ENCODE results near the gene GRB7. TPM values are rescaled to one million over a fixed set of nuclear protein-coding genes. Genes with fewer than 3 reads are reported as not detected.

GRB7 gene
- polyA plus RNA-seq, 2 of the 4 experiments (the other 2 are of a cell fraction), result 5.9 to 10.1 TPM

GRCh38 chr17:39735882-39736281, 1.9 kb upstream of the GRB7 start:
- no peak for ATAC-seq
- ChIA-PET CTCF (interaction anchor here (0.6 to 2.4 kb wide), 6 partner anchors 7 to 227 kb away, joined by 3 to 21 read pairs (median 4); no protein-coding TSS in a partner anchor), POLR2A (no interaction called here)
- WGBS (ENCODE audit: missing lambda C conversion rate), result 83% methylated on average over 2 of the region's 2 CpGs
- TF ChIP-seq TFCP2L1 (CRISPR knock-in tag; IDR thresholded peaks at IDR 0.05), result no peak
- TF ChIP-seq RFX5 (IDR thresholded peaks at IDR 0.05), result no peak
- no peak for TF ChIP-seq HDAC2 (IDR thresholded peaks at IDR 0.05)
- no peak for TF ChIP-seq EHMT2 (IDR thresholded peaks at IDR 0.05; ENCODE audit: low read depth)
- TF ChIP-seq ZC3H11A (IDR thresholded peaks at IDR 0.05), result no peak
- TF ChIP-seq CHD4 (IDR thresholded peaks at IDR 0.05; ENCODE audit: borderline replicate concordance), result no peak
- no peak for TF ChIP-seq ZNF302 (CRISPR knock-in tag; IDR thresholded peaks at IDR 0.05)
- no peak for TF ChIP-seq JUNB (IDR thresholded peaks at IDR 0.05)
- no peak for TF ChIP-seq HEYL (CRISPR knock-in tag; IDR thresholded peaks at IDR 0.05)
- no peak for TF ChIP-seq FOSL2 (IDR thresholded peaks at IDR 0.05)
- no peak for TF ChIP-seq FOSL2 (CRISPR knock-in tag; IDR thresholded peaks at IDR 0.05)
- no peak for TF ChIP-seq BHLHE40 (IDR thresholded peaks at IDR 0.05; ENCODE audit: low read depth, low read length)
- no peak for TF ChIP-seq HMGXB4 (CRISPR knock-in tag; IDR thresholded peaks at IDR 0.05; ENCODE audit: borderline replicate concordance)
- no peak for TF ChIP-seq FOXS1 (CRISPR knock-in tag; IDR thresholded peaks at IDR 0.05)
- no peak for DNase-seq (ENCODE audit: low read depth in 1 of 2, low spot score in 1 of 2)
- Histone ChIP-seq H3K27ac (no peak overlapping the region), H3K4me1 (peaks cover 33% of the 10 kb centered on the region), H3K4me3 (no peak overlapping the region), H3K9me3 (no peaks in the 10 kb centered on the region), H3K4me2 (peak overlapping the region; percentile 99; the same call in 1 of the 3 replicates)
- no peak for FAIRE-seq

GRCh38 chr17:39736319-39737165, 1.2 kb upstream of the GRB7 start:
- no peak overlapping the region for H3K4me3 ChIP-seq
- POLR2A ChIA-PET, result interaction anchor here (0.6 kb wide), 1 partner anchor 318 kb away, joined by 3 read pairs; no protein-coding TSS in a partner anchor
- H3K4me1 ChIP-seq, result peaks cover 40% of the 10 kb centered on the region
- no peaks in the 10 kb centered on the region for H3K9me3 ChIP-seq
- ATAC-seq, result no peak
- H3K4me2 ChIP-seq, result peak overlapping the region; percentile 99
- peak overlapping the region in 1 of 2 experiments; percentile 87; a peak in 3 of 6 replicates for H3K27ac ChIP-seq
- TF ChIP-seq FOSB (CRISPR knock-in tag; IDR thresholded peaks at IDR 0.05) (no peak), FOSL2 (IDR thresholded peaks at IDR 0.05) (no peak), FOSL2 (CRISPR knock-in tag; IDR thresholded peaks at IDR 0.05) (peak; percentile 52)
- WGBS (ENCODE audit: missing lambda C conversion rate), result 56% methylated on average over 10 of the region's 10 CpGs
- peak; percentile 32 for FAIRE-seq
- CTCF ChIA-PET, result interaction anchor here (0.6 to 2.4 kb wide), 10 partner anchors 8 to 189 kb away, joined by 3 to 21 read pairs (median 3); no protein-coding TSS in a partner anchor
- DNase-seq (ENCODE audit: low read depth in 1 of 2, low spot score in 1 of 2), result peak; percentile 66 to 69

GRCh38 chr17:39737206-39737759, 455 bp upstream of the GRB7 start:
- H3K4me1 ChIP-seq, result peaks cover 40% of the 10 kb centered on the region
- TF ChIP-seq RCOR1 (IDR thresholded peaks at IDR 0.05; ENCODE audit: low read depth, low read length) (no peak), USF2 (IDR thresholded peaks at IDR 0.05) (no peak), RARB (CRISPR knock-in tag; IDR thresholded peaks at IDR 0.05) (no peak), EHF (CRISPR knock-in tag; IDR thresholded peaks at IDR 0.05) (no peak), ZFP36 (IDR thresholded peaks at IDR 0.05; ENCODE audit: borderline replicate concordance, partially characterized antibody) (no peak), EP300 (IDR thresholded peaks at IDR 0.05) (no peak), NR3C1 (IDR thresholded peaks at IDR 0.05) (no peak), CTCF (IDR thresholded peaks at IDR 0.05) (no peak), ZC3H11A (IDR thresholded peaks at IDR 0.05) (no peak), NFE2L2 (conservative IDR thresholded peaks at IDR 0.05; ENCODE audit: low read length) (no peak)
- WGBS (ENCODE audit: missing lambda C conversion rate), result 25% methylated on average over 9 of the region's 13 CpGs
- H3K4me2 ChIP-seq, result peak overlapping the region; percentile 99
- DNase-seq (ENCODE audit: low read depth in 1 of 2, low spot score in 1 of 2) (no peak), FAIRE-seq (no peak), ATAC-seq (peak in 1 of 2 experiments; percentile 6; a peak in 3 of 6 replicates)
- ChIA-PET CTCF (interaction anchor here (0.6 to 2.4 kb wide), 9 partner anchors 9 to 157 kb away, joined by 3 to 21 read pairs (median 3); no protein-coding TSS in a partner anchor), POLR2A (interaction anchor here (0.6 kb wide), 1 partner anchor 317 kb away, joined by 3 read pairs; no protein-coding TSS in a partner anchor)
- H3K27ac ChIP-seq, result peak overlapping the region; percentile 73 to 87; a peak in 5 of 6 replicates
- H3K4me3 ChIP-seq, result peak overlapping the region; percentile 63
- no peaks in the 10 kb centered on the region for H3K9me3 ChIP-seq

Data from A549 (cell line).